Measurements from ENCODE around the gene GRID1. TPM values are rescaled to one million over a fixed set of nuclear protein-coding genes. Genes with fewer than 3 reads are reported as not detected.

GRID1 gene
- total and polyA plus RNA-seq, 10 of the 15 experiments (the other 5 are each of a cell fraction or from before 2014, with no cell fraction given): 0.04 to 0.62 (median 0.08) TPM; not detected in 5

DNA sequence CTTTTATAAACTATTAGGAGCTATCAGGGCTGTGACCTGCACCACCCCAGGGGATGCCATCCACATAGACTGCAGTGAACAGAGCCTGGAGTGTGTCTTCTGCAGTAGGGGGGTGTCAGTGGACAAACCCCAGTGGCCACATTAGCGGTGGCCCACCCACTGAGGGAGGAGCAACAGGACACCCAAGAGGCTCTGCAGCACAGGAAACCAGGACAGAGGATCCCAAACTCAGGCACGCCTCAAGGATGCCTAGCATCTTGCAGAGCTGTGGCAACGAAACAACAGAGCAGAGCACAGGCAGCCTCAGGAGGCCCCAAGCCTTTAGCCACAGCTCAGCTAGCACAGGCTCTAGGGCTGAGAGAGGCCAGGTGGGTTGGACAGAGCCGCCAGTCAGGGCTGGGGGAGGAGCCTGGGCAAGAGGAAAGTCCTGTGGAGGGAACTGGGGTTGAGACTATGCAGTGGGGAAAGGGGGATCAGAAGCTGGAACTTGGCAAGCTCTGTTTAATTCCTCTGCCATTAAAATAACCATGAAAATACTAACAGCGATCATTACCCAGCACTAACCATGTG lies 53.8 kb downstream of the GRID1 start:
- SMC1A ChIA-PET (ENCODE audit: uncharacterized antibody, unreplicated experiment): no interaction called here
- Histone ChIP-seq H3K79me2 (ENCODE audit: control insufficient read depth, insufficient read depth, low read length) (no peaks in the 10 kb centered on the region), H3K4me3 (no peak overlapping the region), H3K27ac (ENCODE audit: control insufficient read depth, insufficient read depth) (no peak overlapping the region), H2AFZ (ENCODE audit: control insufficient read depth, low read depth, low read length) (no peak overlapping the region), H4K20me1 (ENCODE audit: control insufficient read depth, insufficient read depth) (no peaks in the 10 kb centered on the region), H3K4me2 (ENCODE audit: control insufficient read depth, insufficient read depth) (no peak overlapping the region), H3K9ac (ENCODE audit: control insufficient read depth, insufficient read depth, low read length) (no peak overlapping the region), H3K27me3 (replicated peaks in 1 of 2; ENCODE audit: control insufficient read depth in 2 of 2, insufficient read depth in 2 of 2, low read length in 1 of 2) (no peaks in the 10 kb centered on the region; a peak in 1 of 4 replicates), H3K36me3 (ENCODE audit: control insufficient read depth in 2 of 2, insufficient read depth in 2 of 2, low read length in 1 of 2) (no peaks in the 10 kb centered on the region), H3K9me3 (replicated peaks; ENCODE audit: control insufficient read depth, insufficient read depth, low read length) (no peaks in the 10 kb centered on the region), H3K4me1 (ENCODE audit: control insufficient read depth, insufficient read depth, low read length) (no peaks in the 10 kb centered on the region)
- ATAC-seq: no peak
- no peak for TF ChIP-seq SUPT20H (IDR thresholded peaks at IDR 0.05; ENCODE audit: borderline replicate concordance, control insufficient read depth, low read depth, low read length)
- TF ChIP-seq, protein P1, sequence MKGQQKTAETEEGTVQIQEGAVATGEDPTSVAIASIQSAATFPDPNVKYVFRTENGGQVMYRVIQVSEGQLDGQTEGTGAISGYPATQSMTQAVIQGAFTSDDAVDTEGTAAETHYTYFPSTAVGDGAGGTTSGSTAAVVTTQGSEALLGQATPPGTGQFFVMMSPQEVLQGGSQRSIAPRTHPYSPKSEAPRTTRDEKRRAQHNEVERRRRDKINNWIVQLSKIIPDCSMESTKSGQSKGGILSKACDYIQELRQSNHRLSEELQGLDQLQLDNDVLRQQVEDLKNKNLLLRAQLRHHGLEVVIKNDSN (IDR thresholded peaks at IDR 0.05; ENCODE audit: borderline replicate concordance, extremely low read length, insufficient read depth, low read depth, low read length): no peak
- CTCF ChIA-PET: no interaction called here
- no peak for FAIRE-seq
- in situ Hi-C loops (cut with MboI) (no loop called here), intact Hi-C loops (cut with micrococcal nuclease; ENCODE audit: unreplicated experiment) (no loop called here)
- no peak for DNase-seq (ENCODE audit: low read depth, low spot score)
- RAD21 ChIA-PET (ENCODE audit: unreplicated experiment): no interaction called here
- WGBS (ENCODE audit: insufficient coverage, insufficient replicate concordance, low lambda C conversion rate, missing lambda C conversion rate): 10% methylated on average over 5 of the region's 5 CpGs
- BruUV-seq (replicated peaks): no TSS peak
- POLR2A ChIA-PET: no interaction called here

DNA sequence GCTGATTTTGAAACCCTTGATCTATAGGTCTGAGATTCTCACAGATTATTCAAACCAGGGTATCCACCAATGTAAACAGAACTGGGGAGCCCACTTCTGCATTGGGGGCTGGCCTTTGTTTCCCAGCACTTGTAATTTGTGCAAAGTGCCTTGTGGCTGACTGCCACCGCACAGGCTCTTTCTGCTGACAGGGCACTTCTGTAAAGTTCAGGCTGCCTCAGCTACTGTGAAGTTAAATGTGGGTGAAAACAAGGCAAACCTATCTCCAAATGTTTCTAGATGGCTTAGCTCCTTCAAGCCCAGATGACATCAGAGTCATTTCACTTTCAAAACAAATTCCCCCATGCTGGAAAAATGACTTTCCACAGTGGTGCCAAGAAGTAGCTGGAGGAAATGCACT lies 54.7 kb downstream of the GRID1 start:
- Histone ChIP-seq H3K9ac (ENCODE audit: control insufficient read depth, insufficient read depth, low read length) (no peak overlapping the region), H3K4me2 (ENCODE audit: control insufficient read depth, insufficient read depth) (no peak overlapping the region), H3K4me3 (no peak overlapping the region), H4K20me1 (ENCODE audit: control insufficient read depth, insufficient read depth) (no peaks in the 10 kb centered on the region), H3K36me3 (ENCODE audit: control insufficient read depth in 2 of 2, insufficient read depth in 2 of 2, low read length in 1 of 2) (no peaks in the 10 kb centered on the region), H3K27me3 (replicated peaks in 1 of 2; ENCODE audit: control insufficient read depth in 2 of 2, insufficient read depth in 2 of 2, low read length in 1 of 2) (no peaks in the 10 kb centered on the region; a peak in 1 of 4 replicates), H3K79me2 (ENCODE audit: control insufficient read depth, insufficient read depth, low read length) (no peaks in the 10 kb centered on the region), H3K4me1 (ENCODE audit: control insufficient read depth, insufficient read depth, low read length) (no peaks in the 10 kb centered on the region), H3K27ac (ENCODE audit: control insufficient read depth, insufficient read depth) (no peak overlapping the region), H2AFZ (ENCODE audit: control insufficient read depth, low read depth, low read length) (no peak overlapping the region), H3K9me3 (replicated peaks; ENCODE audit: control insufficient read depth, insufficient read depth, low read length) (no peaks in the 10 kb centered on the region)
- 7% methylated on average over 1 of the region's 1 CpG for WGBS (ENCODE audit: insufficient coverage, insufficient replicate concordance, low lambda C conversion rate, missing lambda C conversion rate)
- intact Hi-C loops (cut with micrococcal nuclease; ENCODE audit: unreplicated experiment): no loop called here
- FAIRE-seq (no peak), DNase-seq (ENCODE audit: low read depth, low spot score) (no peak), ATAC-seq (no peak)
- in situ Hi-C loops (cut with MboI): no loop called here
- TF ChIP-seq NFIC (IDR thresholded peaks at IDR 0.05; ENCODE audit: low read depth, low read length) (no peak), ZNF207 (IDR thresholded peaks at IDR 0.05; ENCODE audit: borderline replicate concordance) (no peak), RFX5 (IDR thresholded peaks at IDR 0.05; ENCODE audit: low read depth, low read length) (no peak), BACH1 (IDR thresholded peaks at IDR 0.05; ENCODE audit: borderline replicate concordance) (no peak), POLR2AphosphoS2 (IDR thresholded peaks at IDR 0.05; ENCODE audit: low read depth, low read length) (no peak), RCOR1 (conservative IDR thresholded peaks at IDR 0.05; ENCODE audit: low read depth, low read length) (no peak), NR2F1 (conservative IDR thresholded peaks at IDR 0.05) (no peak), SMC3 (IDR thresholded peaks at IDR 0.05; ENCODE audit: borderline replicate concordance, low read length) (no peak)
- TF ChIP-seq, protein P2, sequence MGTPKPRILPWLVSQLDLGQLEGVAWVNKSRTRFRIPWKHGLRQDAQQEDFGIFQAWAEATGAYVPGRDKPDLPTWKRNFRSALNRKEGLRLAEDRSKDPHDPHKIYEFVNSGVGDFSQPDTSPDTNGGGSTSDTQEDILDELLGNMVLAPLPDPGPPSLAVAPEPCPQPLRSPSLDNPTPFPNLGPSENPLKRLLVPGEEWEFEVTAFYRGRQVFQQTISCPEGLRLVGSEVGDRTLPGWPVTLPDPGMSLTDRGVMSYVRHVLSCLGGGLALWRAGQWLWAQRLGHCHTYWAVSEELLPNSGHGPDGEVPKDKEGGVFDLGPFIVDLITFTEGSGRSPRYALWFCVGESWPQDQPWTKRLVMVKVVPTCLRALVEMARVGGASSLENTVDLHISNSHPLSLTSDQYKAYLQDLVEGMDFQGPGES (IDR thresholded peaks at IDR 0.05): no peak
- TF ChIP-seq, protein P3, sequence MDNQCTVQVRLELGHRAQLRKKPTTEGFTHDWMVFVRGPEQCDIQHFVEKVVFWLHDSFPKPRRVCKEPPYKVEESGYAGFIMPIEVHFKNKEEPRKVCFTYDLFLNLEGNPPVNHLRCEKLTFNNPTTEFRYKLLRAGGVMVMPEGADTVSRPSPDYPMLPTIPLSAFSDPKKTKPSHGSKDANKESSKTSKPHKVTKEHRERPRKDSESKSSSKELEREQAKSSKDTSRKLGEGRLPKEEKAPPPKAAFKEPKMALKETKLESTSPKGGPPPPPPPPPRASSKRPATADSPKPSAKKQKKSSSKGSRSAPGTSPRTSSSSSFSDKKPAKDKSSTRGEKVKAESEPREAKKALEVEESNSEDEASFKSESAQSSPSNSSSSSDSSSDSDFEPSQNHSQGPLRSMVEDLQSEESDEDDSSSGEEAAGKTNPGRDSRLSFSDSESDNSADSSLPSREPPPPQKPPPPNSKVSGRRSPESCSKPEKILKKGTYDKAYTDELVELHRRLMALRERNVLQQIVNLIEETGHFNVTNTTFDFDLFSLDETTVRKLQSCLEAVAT (IDR thresholded peaks at IDR 0.05): no peak
- TF ChIP-seq, protein P1 (IDR thresholded peaks at IDR 0.05; ENCODE audit: borderline replicate concordance, extremely low read length, insufficient read depth, low read depth, low read length): no peak
- RAD21 ChIA-PET (ENCODE audit: unreplicated experiment): no interaction called here
- SMC1A ChIA-PET (ENCODE audit: uncharacterized antibody, unreplicated experiment): no interaction called here
- BruUV-seq (replicated peaks): no TSS peak
- CTCF ChIA-PET: no interaction called here
- POLR2A ChIA-PET: no interaction called here
